ENCODE data around the gene RRP7A. TPM values are rescaled to one million over a fixed set of nuclear protein-coding genes. Genes with fewer than 3 reads are reported as not detected.
A peak's percentile ranks its signal among the peaks of the same experiment; 100 is the strongest.
"Not testable (repeated sequence)": the region's sequence is repeated elsewhere in the genome, so short reads cannot be mapped to it uniquely, and the experiment has no call there.

Gene RRP7A
- total RNA-seq, 8 experiments from 2014 or later, result 15.1 to 43.7 (median 29.1) TPM

DNA sequence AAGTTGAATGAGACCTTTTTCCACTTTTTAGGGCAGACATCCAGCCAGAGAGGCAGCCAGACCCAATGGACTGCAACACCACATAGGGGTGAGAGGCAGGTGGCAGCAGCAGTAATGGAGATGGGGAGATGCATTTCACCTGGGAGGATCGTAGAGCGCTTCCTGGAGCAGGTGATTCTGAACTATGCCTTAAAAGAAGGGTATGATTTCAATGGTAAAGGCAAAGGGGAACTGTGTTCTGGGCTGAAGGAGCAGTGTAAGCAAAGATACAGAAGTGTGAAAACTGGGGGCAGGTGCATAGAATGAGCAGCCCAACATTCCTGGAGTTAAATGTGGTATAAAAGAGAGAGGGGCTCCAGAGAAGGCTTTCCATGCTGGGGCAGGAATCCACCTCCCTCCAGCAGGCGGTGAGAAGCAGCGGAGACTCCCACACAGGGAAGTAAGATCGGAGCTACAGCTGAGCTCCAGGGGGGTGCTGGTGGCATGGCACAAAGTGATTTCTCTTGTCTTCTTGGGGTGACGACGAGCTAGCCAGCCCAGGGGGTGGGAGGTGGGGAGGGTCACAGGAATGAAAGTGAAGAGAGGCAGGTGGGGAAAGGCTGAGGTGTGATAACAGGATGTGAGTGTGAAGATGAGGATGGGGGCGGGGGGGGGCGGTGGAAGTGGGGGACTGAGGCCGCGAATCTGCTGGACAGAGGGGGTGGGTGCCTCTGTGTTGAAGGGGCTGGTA, 29.9 kb upstream of the RRP7A start:
- in situ Hi-C loops (cut with MboI; ENCODE audit: low pct_unique_long_range_greater_than_20kb in 2 of 9, low sequenced_read_pairs in 9 of 9, unreplicated experiment in 9 of 9), result no loop called here
- no peak for ATAC-seq (replicated peaks in 6 of 8)
- no peak overlapping the region for H3K27ac ChIP-seq
- H3K4me3 ChIP-seq, result no peak overlapping the region
- H3K4me1 ChIP-seq (replicated peaks in 1 of 2), result peaks cover 0 to 4% of the 10 kb centered on the region in 2 donors
- 70 to 100% (median 88%) methylated on average over 1 to 3 of the region's 11 CpGs; no CpG with 5 or more reads in 2 of the 10 experiments for WGBS, 10 experiments

DNA sequence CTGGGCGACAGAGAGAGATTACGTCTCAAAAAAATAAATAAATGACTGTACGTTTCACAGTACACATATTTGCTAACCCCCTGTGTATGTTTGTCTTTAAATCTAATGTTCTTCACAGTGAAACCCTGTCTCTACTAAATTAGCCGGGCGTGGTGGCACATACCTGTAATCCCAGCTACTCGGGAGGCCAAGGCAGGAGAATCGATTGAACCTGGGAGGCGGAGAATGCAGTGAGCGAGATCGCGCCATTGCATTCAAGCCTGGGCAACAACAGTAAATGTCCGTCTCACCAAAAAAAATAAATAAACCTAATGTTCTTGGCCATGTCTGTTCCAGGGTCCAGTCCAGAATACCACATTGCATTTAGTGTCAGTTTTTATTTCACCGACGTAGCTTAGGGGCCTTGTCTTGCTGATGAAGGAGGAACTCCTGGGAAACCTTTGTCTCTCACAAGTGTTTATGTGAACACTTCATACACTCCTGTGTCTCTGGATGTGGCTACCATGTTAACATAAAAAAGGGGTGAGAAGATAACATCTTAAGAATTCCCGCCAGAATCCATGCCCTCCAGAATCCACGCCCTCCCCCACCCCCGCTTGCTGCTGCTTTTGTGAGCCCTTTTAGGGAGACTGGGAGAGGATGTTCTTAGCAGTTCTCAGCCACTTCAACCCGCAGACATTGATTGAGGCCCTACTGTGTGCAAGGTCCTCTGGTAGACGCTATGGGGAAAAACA, 29.2 kb upstream of the RRP7A start:
- in situ Hi-C loops (cut with MboI; ENCODE audit: low pct_unique_long_range_greater_than_20kb in 2 of 9, low sequenced_read_pairs in 9 of 9, unreplicated experiment in 9 of 9), result no loop called here
- peaks cover 0 to 4% of the 10 kb centered on the region in 2 donors for H3K4me1 ChIP-seq (replicated peaks in 1 of 2)
- no peak overlapping the region for H3K4me3 ChIP-seq
- no peak overlapping the region for H3K27ac ChIP-seq
- ATAC-seq (replicated peaks in 6 of 8), result no peak
- WGBS, 10 experiments, result 64 to 90% (median 83%) methylated on average over 3 to 15 of the region's 19 CpGs; no CpG with 5 or more reads in 2 of the 10 experiments

- WGBS, 10 experiments, result 0 to 100% (median 55%) methylated on average over 2 to 5 of the region's 6 CpGs; no CpG with 5 or more reads in 3 of the 10 experiments
- ATAC-seq (replicated peaks in 6 of 8); H3K4me3 ChIP-seq; H3K4me1 ChIP-seq (replicated peaks in 1 of 2); H3K27ac ChIP-seq; in situ Hi-C loops (cut with MboI; ENCODE audit: low pct_unique_long_range_greater_than_20kb in 2 of 9, low sequenced_read_pairs in 9 of 9, unreplicated experiment in 9 of 9): not testable (repeated sequence)
Observed at GRCh38 chr22:42548126-42548525, 28.5 kb upstream of the RRP7A start.

DNA sequence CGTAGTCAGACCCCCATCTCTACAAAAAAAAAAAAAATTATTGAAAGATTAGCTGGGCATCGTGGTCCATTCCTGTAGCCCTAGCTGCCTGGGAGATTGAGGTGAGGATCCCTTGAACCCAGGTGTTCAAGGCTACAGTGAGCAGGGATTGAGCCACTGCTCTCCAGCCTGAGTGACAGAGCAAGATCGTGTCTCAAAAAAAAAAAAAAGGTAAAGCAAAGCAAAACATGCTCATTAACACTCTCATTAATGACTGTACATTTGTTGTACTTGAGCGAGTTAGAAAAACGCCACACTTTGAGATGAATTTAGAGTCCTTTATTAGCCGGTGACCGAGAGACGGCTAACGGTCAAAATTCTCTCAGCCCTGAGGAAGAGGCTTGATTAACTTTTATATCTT, 28.0 kb upstream of the RRP7A start:
- ATAC-seq (replicated peaks in 6 of 8), result no peak
- H3K4me1 ChIP-seq (replicated peaks in 1 of 2), result no peaks in the 10 kb centered on the region
- WGBS, 10 experiments, result 59 to 91% (median 80%) methylated on average over 2 to 8 of the region's 9 CpGs; no CpG with 5 or more reads in 1 of the 10 experiments
- H3K27ac ChIP-seq, result no peak overlapping the region
- in situ Hi-C loops (cut with MboI; ENCODE audit: low pct_unique_long_range_greater_than_20kb in 2 of 9, low sequenced_read_pairs in 9 of 9, unreplicated experiment in 9 of 9), result no loop called here
- H3K4me3 ChIP-seq, result no peak overlapping the region

GRCh38 chr22:42544686-42545085, 25.1 kb upstream of the RRP7A start:
- no peak overlapping the region for H3K4me3 ChIP-seq
- 0 to 100% (median 42%) methylated on average over 1 to 2 of the region's 2 CpGs for whole genome bisulfite sequencing, 10 experiments
- H3K27ac ChIP-seq, result no peak overlapping the region
- H3K4me1 ChIP-seq (replicated peaks in 1 of 2), result no peaks in the 10 kb centered on the region
- in situ Hi-C loops (cut with MboI; ENCODE audit: low pct_unique_long_range_greater_than_20kb in 2 of 9, low sequenced_read_pairs in 9 of 9, unreplicated experiment in 9 of 9), result no loop called here
- ATAC-seq (replicated peaks in 6 of 8), result peak in 1 of 8 experiments; percentile 63

- in situ Hi-C loops (cut with MboI; ENCODE audit: low pct_unique_long_range_greater_than_20kb in 2 of 9, low sequenced_read_pairs in 9 of 9, unreplicated experiment in 9 of 9); H3K27ac ChIP-seq; H3K4me3 ChIP-seq; H3K4me1 ChIP-seq (replicated peaks in 1 of 2): not testable (repeated sequence)
- ATAC-seq (replicated peaks in 6 of 8), result peak in 5 of 8 experiments; percentile 38 to 85 (median 74)
- WGBS, 10 experiments, result 80 to 100% methylated on average over 1 to 2 of the region's 11 CpGs; no CpG with 5 or more reads in 8 of the 10 experiments
Observed at GRCh38 chr22:42539236-42539771, 19.7 kb upstream of the RRP7A start.

- H3K4me3 ChIP-seq; in situ Hi-C loops (cut with MboI; ENCODE audit: low pct_unique_long_range_greater_than_20kb in 2 of 9, low sequenced_read_pairs in 9 of 9, unreplicated experiment in 9 of 9); H3K27ac ChIP-seq; H3K4me1 ChIP-seq (replicated peaks in 1 of 2): not testable (repeated sequence)
- peak in 7 of 8 experiments; percentile 32 to 90 (median 69) for ATAC-seq (replicated peaks in 6 of 8)
- WGBS, 10 experiments, result 50 to 100% (median 72%) methylated on average over 1 to 3 of the region's 14 CpGs; no CpG with 5 or more reads in 4 of the 10 experiments
Observed at GRCh38 chr22:42537199-42537831, 17.7 kb upstream of the RRP7A start.

- ATAC-seq (replicated peaks in 6 of 8); in situ Hi-C loops (cut with MboI; ENCODE audit: low pct_unique_long_range_greater_than_20kb in 2 of 9, low sequenced_read_pairs in 9 of 9, unreplicated experiment in 9 of 9); H3K27ac ChIP-seq; H3K4me1 ChIP-seq (replicated peaks in 1 of 2); H3K4me3 ChIP-seq: not testable (repeated sequence)
- 80 to 100% (median 90%) methylated on average over 1 to 11 of the region's 18 CpGs; no CpG with 5 or more reads in 3 of the 10 experiments for WGBS, 10 experiments
Observed at GRCh38 chr22:42536634-42537033, 17.0 kb upstream of the RRP7A start.

GRCh38 chr22:42536166-42536565, 16.6 kb upstream of the RRP7A start:
- Histone ChIP-seq H3K27ac (no peak overlapping the region), H3K4me3 (no peak overlapping the region), H3K4me1 (replicated peaks in 1 of 2) (peaks cover 6 to 8% of the 10 kb centered on the region in 2 donors)
- 40 to 100% (median 77%) methylated on average over 1 to 5 of the region's 7 CpGs; no CpG with 5 or more reads in 1 of the 10 experiments for WGBS, 10 experiments
- ATAC-seq (replicated peaks in 6 of 8), result no peak
- in situ Hi-C loops (cut with MboI; ENCODE audit: low pct_unique_long_range_greater_than_20kb in 2 of 9, low sequenced_read_pairs in 9 of 9, unreplicated experiment in 9 of 9), result no loop called here

- no CpG with 5 or more reads among the region's 14 CpGs for WGBS, 10 experiments
- peak in 5 of 8 experiments; percentile 73 to 91 (median 79) for ATAC-seq (replicated peaks in 6 of 8)
Observed at GRCh38 chr22:42535082-42535731, 15.6 kb upstream of the RRP7A start.

GRCh38 chr22:42533638-42533977, 14.0 kb upstream of the RRP7A start:
- ATAC-seq (replicated peaks in 6 of 8), result no peak

More at GRCh38 chr22:42535082-42535731, 15.6 kb upstream of the RRP7A start:
- in situ Hi-C loops (cut with MboI; ENCODE audit: low pct_unique_long_range_greater_than_20kb in 2 of 9, low sequenced_read_pairs in 9 of 9, unreplicated experiment in 9 of 9); H3K4me3 ChIP-seq; H3K4me1 ChIP-seq (replicated peaks in 1 of 2); H3K27ac ChIP-seq: not testable (repeated sequence)

DNA sequence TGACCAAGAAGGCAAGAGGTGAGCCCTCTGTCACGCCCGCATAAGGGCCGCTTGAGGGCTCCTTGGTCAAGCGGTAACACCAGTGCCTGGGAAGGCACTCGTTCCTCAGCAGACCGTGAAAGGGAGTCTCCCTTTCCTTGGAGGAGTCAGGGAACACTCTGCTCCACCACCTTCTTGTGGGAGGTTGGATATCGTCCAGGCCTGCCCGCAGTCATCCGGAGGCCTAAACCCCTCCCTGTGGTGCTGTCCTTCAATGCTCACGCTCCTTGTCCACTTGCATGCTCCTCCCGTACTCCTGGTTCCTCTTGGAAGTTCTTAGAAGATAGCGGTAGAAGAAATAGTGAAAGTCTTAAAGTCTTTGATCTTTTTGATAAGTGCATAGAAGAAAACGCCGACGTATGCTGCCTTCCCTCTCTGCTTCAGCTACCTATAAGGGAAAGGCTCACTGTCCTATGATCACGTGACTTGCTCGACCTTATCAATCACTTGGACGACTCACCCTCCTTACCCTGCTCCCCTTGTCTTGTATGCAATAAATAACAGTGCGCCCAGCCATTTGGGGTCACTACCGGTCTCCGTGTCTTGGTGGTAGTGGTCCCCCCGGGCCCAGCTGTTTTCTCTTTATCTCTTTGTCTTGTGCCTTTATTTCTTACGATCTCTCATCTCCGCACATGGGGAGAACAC, 11.9 kb upstream of the RRP7A start:
- ATAC-seq (replicated peaks in 6 of 8); in situ Hi-C loops (cut with MboI; ENCODE audit: low pct_unique_long_range_greater_than_20kb in 2 of 9, low sequenced_read_pairs in 9 of 9, unreplicated experiment in 9 of 9); H3K4me3 ChIP-seq; H3K4me1 ChIP-seq (replicated peaks in 1 of 2); H3K27ac ChIP-seq: not testable (repeated sequence)
- WGBS, 10 experiments, result 70 to 100% (median 92%) methylated on average over 1 to 22 of the region's 24 CpGs; no CpG with 5 or more reads in 3 of the 10 experiments

More at GRCh38 chr22:42533638-42533977, 14.0 kb upstream of the RRP7A start:
- no peak overlapping the region for H3K4me3 ChIP-seq
- H3K27ac ChIP-seq, result no peak overlapping the region
- H3K4me1 ChIP-seq (replicated peaks in 1 of 2), result peaks cover 6 to 8% of the 10 kb centered on the region in 2 donors
- WGBS, 10 experiments, result 50 to 88% (median 67%) methylated on average over 1 to 6 of the region's 8 CpGs; no CpG with 5 or more reads in 4 of the 10 experiments
- in situ Hi-C loops (cut with MboI; ENCODE audit: low pct_unique_long_range_greater_than_20kb in 2 of 9, low sequenced_read_pairs in 9 of 9, unreplicated experiment in 9 of 9), result no loop called here

Measured in motor neuron (in vitro differentiated cells).